ENCODE data around the gene KCNK13. TPM values are rescaled to one million over a fixed set of nuclear protein-coding genes. Genes with fewer than 3 reads are reported as not detected.

KCNK13 gene
- total RNA-seq, 1 donor from 2014 or later: not detected

GRCh38 chr14:90054803-90055202 is 7.0 kb upstream of the KCNK13 start:
- no peaks in the 10 kb centered on the region for H3K36me3 ChIP-seq
- no peak for DNase-seq (ENCODE audit: extremely low spot score in 2 of 2)
- H3K27me3 ChIP-seq: no peaks in the 10 kb centered on the region
- TF ChIP-seq POLR2AphosphoS5 (IDR thresholded peaks at IDR 0.05; ENCODE audit: insufficient read depth in 1 of 2, low read depth in 1 of 2): no peak
- TF ChIP-seq POLR2A (IDR thresholded peaks at IDR 0.05): no peak
- no peak for TF ChIP-seq CTCF (IDR thresholded peaks at IDR 0.05)
- no peak overlapping the region for H3K4me3 ChIP-seq
- intact Hi-C loops (cut with DNase I): no loop called here
- H3K9me3 ChIP-seq: no peaks in the 10 kb centered on the region
- H3K27ac ChIP-seq: no peak overlapping the region
- H3K4me1 ChIP-seq: no peaks in the 10 kb centered on the region

- Histone ChIP-seq H3K36me3 (no peaks in the 10 kb centered on the region), H3K27me3 (no peaks in the 10 kb centered on the region), H3K9me3 (no peaks in the 10 kb centered on the region), H3K27ac (no peak overlapping the region), H3K4me3 (no peak overlapping the region), H3K4me1 (peaks cover 12% of the 10 kb centered on the region)
- DNase-seq (ENCODE audit: extremely low spot score in 2 of 2): no peak
- intact Hi-C loops (cut with DNase I): no loop called here
- no peak for TF ChIP-seq CTCF (IDR thresholded peaks at IDR 0.05)
- TF ChIP-seq POLR2A (IDR thresholded peaks at IDR 0.05): no peak
- TF ChIP-seq POLR2AphosphoS5 (IDR thresholded peaks at IDR 0.05; ENCODE audit: insufficient read depth in 1 of 2, low read depth in 1 of 2): no peak
Measured at GRCh38 chr14:90056826-90057225, 5.0 kb upstream of the KCNK13 start.

GRCh38 chr14:90058876-90059458 is 2.8 kb upstream of the KCNK13 start:
- TF ChIP-seq POLR2A (IDR thresholded peaks at IDR 0.05) (no peak), POLR2AphosphoS5 (IDR thresholded peaks at IDR 0.05; ENCODE audit: insufficient read depth in 1 of 2, low read depth in 1 of 2) (no peak), CTCF (IDR thresholded peaks at IDR 0.05) (no peak)
- Histone ChIP-seq H3K4me1 (peaks cover 19% of the 10 kb centered on the region), H3K27ac (no peak overlapping the region), H3K27me3 (no peaks in the 10 kb centered on the region), H3K36me3 (no peaks in the 10 kb centered on the region), H3K9me3 (no peaks in the 10 kb centered on the region), H3K4me3 (no peak overlapping the region)
- DNase-seq (ENCODE audit: extremely low spot score in 2 of 2): no peak
- intact Hi-C loops (cut with DNase I): no loop called here

- no peak for DNase-seq (ENCODE audit: extremely low spot score in 2 of 2)
- intact Hi-C loops (cut with DNase I): no loop called here
- H3K4me1 ChIP-seq: peaks cover 19% of the 10 kb centered on the region
Measured at GRCh38 chr14:90060312-90060964, 1.4 kb upstream of the KCNK13 start.

More at GRCh38 chr14:90060312-90060964, 1.4 kb upstream of the KCNK13 start:
- TF ChIP-seq POLR2A (IDR thresholded peaks at IDR 0.05) (no peak), CTCF (IDR thresholded peaks at IDR 0.05) (no peak), POLR2AphosphoS5 (IDR thresholded peaks at IDR 0.05; ENCODE audit: insufficient read depth in 1 of 2, low read depth in 1 of 2) (no peak)
- no peak overlapping the region for H3K27ac ChIP-seq
- H3K27me3 ChIP-seq: no peaks in the 10 kb centered on the region
- H3K9me3 ChIP-seq: no peaks in the 10 kb centered on the region
- peak overlapping the region; percentile 31 to 51 for H3K4me3 ChIP-seq
- no peaks in the 10 kb centered on the region for H3K36me3 ChIP-seq

Data from vagina (tissue), 2 donors.